ENCODE data around the gene ST13.

DNA sequence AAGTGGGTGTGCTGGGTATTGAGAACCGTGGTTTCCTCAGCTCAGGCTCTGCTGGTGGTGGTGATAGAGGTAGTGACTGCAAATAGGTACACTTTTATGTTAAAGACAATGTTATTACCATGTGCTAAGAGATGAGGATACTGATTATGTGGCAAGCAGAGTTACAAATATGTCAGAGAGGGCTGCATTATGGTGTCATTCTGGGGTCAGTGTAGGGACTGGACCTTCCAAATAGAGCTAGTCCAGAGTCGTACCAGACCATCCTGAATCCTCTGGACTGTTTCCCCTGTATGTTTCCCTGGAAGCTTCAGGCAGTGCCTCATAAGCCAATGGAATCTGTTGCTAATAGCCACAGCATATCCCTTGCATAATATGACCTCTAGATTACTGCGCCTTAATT is 5.6 kb upstream of the ST13 start, which contains the start of gene DNAJB7:
- TF ChIP-seq, protein P1, sequence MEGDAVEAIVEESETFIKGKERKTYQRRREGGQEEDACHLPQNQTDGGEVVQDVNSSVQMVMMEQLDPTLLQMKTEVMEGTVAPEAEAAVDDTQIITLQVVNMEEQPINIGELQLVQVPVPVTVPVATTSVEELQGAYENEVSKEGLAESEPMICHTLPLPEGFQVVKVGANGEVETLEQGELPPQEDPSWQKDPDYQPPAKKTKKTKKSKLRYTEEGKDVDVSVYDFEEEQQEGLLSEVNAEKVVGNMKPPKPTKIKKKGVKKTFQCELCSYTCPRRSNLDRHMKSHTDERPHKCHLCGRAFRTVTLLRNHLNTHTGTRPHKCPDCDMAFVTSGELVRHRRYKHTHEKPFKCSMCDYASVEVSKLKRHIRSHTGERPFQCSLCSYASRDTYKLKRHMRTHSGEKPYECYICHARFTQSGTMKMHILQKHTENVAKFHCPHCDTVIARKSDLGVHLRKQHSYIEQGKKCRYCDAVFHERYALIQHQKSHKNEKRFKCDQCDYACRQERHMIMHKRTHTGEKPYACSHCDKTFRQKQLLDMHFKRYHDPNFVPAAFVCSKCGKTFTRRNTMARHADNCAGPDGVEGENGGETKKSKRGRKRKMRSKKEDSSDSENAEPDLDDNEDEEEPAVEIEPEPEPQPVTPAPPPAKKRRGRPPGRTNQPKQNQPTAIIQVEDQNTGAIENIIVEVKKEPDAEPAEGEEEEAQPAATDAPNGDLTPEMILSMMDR (IDR thresholded peaks at IDR 0.05): no peak
- TF ChIP-seq POLR2A (IDR thresholded peaks at IDR 0.05): no peak
